ENCODE results near the gene PDCL3. TPM values are rescaled to one million over a fixed set of nuclear protein-coding genes. Genes with fewer than 3 reads are reported as not detected.

The PDCL3 gene
- polyA plus RNA-seq, 1 experiment, result 19.2 TPM

DNA sequence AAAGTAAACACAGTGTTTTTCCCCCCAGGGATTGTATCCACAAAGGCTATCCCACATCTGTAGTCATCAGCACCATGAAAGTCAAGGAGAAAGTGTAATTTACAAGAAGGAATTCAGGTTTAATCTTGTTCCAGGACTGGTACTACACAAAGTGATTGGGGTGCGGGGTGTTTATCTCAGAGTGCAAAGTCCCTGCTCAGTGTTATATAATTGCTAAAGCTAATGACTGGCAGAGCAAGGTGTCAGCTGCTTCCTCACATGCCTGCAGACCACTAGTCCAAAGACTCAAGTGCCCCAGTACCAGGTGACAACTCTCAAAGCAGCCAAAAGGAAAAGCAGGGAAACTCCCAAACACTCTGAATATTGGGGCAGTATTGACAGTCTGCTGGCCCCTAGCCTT is 40.4 kb upstream of the PDCL3 start:
- no peaks in the 10 kb centered on the region; the same call in 1 of the 2 replicates for H3K9me3 ChIP-seq (ENCODE audit: control insufficient read depth, insufficient read depth, low read length)
- H3K27ac ChIP-seq (ENCODE audit: low read depth, low read length), result no peak overlapping the region
- H3K4me3 ChIP-seq (ENCODE audit: low read depth, low read length), result no peak overlapping the region
- H3K27me3 ChIP-seq (ENCODE audit: control insufficient read depth, insufficient read depth, low read length), result peaks cover 2% of the 10 kb centered on the region
- ChIA-PET CTCF (no interaction called here), POLR2A (no interaction called here)
- TF ChIP-seq, protein P1, sequence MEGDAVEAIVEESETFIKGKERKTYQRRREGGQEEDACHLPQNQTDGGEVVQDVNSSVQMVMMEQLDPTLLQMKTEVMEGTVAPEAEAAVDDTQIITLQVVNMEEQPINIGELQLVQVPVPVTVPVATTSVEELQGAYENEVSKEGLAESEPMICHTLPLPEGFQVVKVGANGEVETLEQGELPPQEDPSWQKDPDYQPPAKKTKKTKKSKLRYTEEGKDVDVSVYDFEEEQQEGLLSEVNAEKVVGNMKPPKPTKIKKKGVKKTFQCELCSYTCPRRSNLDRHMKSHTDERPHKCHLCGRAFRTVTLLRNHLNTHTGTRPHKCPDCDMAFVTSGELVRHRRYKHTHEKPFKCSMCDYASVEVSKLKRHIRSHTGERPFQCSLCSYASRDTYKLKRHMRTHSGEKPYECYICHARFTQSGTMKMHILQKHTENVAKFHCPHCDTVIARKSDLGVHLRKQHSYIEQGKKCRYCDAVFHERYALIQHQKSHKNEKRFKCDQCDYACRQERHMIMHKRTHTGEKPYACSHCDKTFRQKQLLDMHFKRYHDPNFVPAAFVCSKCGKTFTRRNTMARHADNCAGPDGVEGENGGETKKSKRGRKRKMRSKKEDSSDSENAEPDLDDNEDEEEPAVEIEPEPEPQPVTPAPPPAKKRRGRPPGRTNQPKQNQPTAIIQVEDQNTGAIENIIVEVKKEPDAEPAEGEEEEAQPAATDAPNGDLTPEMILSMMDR (IDR thresholded peaks at IDR 0.05; ENCODE audit: low read depth, low read length), result no peak
- DNase-seq (ENCODE audit: low read depth, low spot score), result no peak

DNA sequence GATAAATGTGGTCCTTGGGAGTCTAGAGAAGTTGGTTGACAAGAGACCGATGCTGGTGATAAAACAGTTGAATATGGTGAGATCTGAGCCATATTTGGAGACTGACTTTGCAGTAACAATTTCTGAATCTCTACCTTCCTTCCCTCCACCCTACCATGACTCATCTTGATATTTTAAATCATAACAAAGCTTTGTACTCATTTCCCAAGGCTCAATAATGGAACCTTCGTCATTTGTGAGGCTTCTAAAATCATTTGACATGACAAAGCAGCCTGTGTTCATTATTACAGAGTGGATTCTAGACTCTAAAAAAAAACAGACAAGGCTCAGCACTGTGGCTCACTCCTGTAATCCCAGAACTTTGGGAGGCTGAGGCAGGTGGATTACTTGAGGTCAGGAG is 38.5 kb upstream of the PDCL3 start:
- DNase-seq (ENCODE audit: low read depth, low spot score), result no peak
- ChIA-PET POLR2A (no interaction called here), CTCF (no interaction called here)
- Histone ChIP-seq H3K4me3 (ENCODE audit: low read depth, low read length) (no peak overlapping the region), H3K9me3 (ENCODE audit: control insufficient read depth, insufficient read depth, low read length) (no peaks in the 10 kb centered on the region; the same call in 1 of the 2 replicates), H3K27me3 (ENCODE audit: control insufficient read depth, insufficient read depth, low read length) (peaks cover 2% of the 10 kb centered on the region), H3K27ac (ENCODE audit: low read depth, low read length) (no peak overlapping the region)
- TF ChIP-seq, protein P1 (IDR thresholded peaks at IDR 0.05; ENCODE audit: low read depth, low read length), result no peak

DNA sequence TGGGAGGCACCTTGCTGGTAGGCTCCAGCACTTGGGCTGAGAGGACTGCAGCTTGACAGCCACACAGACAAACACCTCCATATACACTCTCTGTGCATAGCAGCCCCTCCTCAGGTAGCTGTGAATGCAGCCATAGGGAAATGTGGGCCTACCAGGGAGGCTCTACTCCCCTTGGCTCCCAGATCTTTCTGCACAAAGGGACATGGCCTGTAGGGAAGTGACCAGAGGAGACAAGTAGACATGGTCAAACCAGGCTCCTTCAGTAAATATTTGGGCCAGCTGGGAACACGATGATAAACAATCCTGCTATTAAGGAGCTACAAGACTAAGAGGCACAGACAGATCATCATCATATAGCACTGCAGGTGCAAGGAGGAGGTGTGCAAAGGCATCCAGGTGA is 35.9 kb upstream of the PDCL3 start:
- TF ChIP-seq, protein P1 (IDR thresholded peaks at IDR 0.05; ENCODE audit: low read depth, low read length), result no peak
- ChIA-PET CTCF (no interaction called here), POLR2A (no interaction called here)
- Histone ChIP-seq H3K27me3 (ENCODE audit: control insufficient read depth, insufficient read depth, low read length) (peaks cover 2% of the 10 kb centered on the region), H3K27ac (ENCODE audit: low read depth, low read length) (peak overlapping the region; percentile 11), H3K4me3 (ENCODE audit: low read depth, low read length) (no peak overlapping the region), H3K9me3 (ENCODE audit: control insufficient read depth, insufficient read depth, low read length) (no peaks in the 10 kb centered on the region; the same call in 1 of the 2 replicates)
- no peak for DNase-seq (ENCODE audit: low read depth, low spot score)

DNA sequence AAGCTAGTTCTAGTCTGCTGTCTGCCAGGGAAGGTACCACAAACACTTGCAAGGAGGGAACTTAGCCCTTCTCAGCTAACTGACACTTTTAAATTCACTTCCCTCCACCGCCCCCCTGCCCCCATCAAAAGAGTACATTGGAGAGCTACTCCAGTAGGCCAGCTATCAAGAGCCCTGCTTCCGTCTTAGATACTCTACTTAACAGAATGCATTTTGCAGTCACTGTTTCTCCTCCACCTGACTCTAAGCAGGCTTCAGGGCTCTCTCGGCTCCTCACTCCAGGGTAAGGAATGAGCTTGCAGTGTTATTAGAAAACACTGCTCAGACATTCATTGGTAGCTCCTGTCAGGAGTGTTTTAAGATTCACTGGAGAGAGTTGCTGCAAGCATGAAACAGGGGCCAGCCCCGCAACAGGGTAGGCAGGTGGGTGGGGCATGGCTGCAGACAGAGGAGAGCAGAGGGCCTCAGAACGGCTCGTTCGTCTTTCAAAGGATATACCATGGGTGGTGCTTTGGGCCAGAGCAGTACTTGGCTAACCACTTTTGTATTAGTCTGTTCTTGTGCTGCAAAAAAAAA is 35.3 kb upstream of the PDCL3 start:
- TF ChIP-seq, protein P1 (IDR thresholded peaks at IDR 0.05; ENCODE audit: low read depth, low read length), result no peak
- no peak overlapping the region for H3K27ac ChIP-seq (ENCODE audit: low read depth, low read length)
- POLR2A ChIA-PET, result no interaction called here
- peaks cover 2% of the 10 kb centered on the region for H3K27me3 ChIP-seq (ENCODE audit: control insufficient read depth, insufficient read depth, low read length)
- H3K4me3 ChIP-seq (ENCODE audit: low read depth, low read length), result no peak overlapping the region
- CTCF ChIA-PET, result no interaction called here
- H3K9me3 ChIP-seq (ENCODE audit: control insufficient read depth, insufficient read depth, low read length), result no peaks in the 10 kb centered on the region; the same call in 1 of the 2 replicates
- no peak for DNase-seq (ENCODE audit: low read depth, low spot score)

DNA sequence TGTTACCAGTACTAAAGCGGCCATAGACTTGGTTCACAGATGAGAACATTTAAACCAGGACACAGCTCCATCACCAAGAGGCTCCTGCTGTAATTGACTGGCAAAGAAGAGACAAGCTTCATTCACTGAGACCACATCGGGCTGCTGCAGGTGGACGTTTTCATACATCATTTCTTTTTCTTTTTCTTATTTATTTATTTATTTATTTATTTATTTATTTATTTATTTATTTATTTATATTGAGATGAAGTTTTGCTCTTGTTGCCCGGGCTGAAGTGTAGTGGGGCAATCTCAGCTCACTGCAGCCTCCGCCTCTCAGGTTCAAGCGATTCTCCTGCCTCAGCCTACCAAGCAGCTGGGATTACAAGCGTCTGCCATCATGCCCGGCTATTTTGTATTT is 33.6 kb upstream of the PDCL3 start:
- no peak for DNase-seq (ENCODE audit: low read depth, low spot score)
- no peaks in the 10 kb centered on the region for H3K9me3 ChIP-seq (ENCODE audit: control insufficient read depth, insufficient read depth, low read length)
- ChIA-PET POLR2A (no interaction called here), CTCF (no interaction called here)
- H3K4me3 ChIP-seq (ENCODE audit: low read depth, low read length), result no peak overlapping the region
- no peak overlapping the region for H3K27ac ChIP-seq (ENCODE audit: low read depth, low read length)
- TF ChIP-seq, protein P1 (IDR thresholded peaks at IDR 0.05; ENCODE audit: low read depth, low read length), result no peak
- peaks cover 2% of the 10 kb centered on the region for H3K27me3 ChIP-seq (ENCODE audit: control insufficient read depth, insufficient read depth, low read length)
